Activated CD4-positive, CD25-positive, alpha-beta regulatory T cell treated with anti-CD3 and anti-CD28 coated beads, Interleukin-2, amount 50 U/mL, for 24 hours (primary cell): ENCODE data around the gene DDN.
A peak's percentile ranks its signal among the peaks of the same experiment; 100 is the strongest.

Source experiments
- ATAC-seq, 2 donors: fragments of 150-1000 bp; cut with Tn5 transposase; one replicate each; pipeline ENCODE4 v1.10.0; 2021; ENCODE audit warnings: mild to moderate bottlenecking in 1 of 2, moderate library complexity in 1 of 2

Gene DDN

DNA sequence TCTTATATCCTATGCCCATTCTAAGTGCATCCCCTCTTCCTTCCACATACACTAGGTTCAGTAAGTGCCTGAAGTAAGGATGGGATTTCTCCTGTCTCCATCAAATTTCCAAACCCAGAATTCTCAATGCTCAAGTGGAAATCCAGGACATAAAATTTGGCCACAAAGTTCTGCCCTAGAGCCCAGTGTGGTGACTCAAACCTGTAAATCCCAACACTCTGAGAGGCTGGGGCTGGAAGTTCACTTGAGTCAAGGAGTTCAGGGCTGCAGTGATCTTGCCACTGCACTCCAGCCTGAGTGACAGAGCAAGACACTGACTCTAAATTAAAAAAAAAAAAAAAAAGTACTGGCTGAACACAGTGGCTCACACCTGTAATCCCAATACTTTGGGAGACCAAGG is 37.4 kb downstream of the DDN start:
- ATAC-seq: no peak

DNA sequence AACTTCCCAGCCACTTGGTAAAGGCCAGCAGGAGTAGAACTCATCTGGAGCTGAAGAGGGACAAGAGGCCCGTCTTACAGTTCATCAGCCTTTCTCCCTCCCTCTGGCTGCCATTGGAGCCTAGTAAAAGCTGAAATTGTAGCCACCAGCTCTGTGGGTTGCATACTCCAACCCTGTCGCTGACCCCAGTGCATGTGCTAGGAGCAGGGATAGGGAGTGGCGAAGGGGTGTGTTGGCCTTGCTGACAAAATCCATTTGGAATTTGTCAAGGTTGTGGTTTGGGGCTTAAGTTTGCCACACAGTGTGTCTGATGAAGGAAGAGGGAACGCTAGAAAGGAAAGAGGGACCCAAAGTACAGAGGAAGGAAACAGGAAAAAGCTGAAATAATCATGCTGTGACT is 37.8 kb downstream of the DDN start:
- ATAC-seq: no peak

DNA sequence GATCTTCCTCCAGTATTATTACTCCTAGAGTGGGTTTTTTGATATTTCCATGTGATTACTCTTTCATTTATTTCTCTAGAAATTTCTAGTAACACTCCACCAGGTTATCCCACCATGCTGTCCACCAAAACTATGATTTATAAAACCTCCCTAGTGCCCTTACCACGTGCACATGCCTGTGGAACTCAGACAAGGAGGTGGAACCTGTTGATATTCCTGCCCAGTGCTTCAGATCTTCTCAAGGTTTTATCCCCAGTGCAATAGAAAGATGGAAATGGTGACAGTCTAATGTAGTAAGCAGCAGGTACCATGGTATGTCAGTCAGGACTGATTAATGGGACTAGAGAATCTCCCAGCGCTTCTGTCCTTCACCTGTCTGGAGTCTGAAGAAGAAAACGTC is 38.3 kb downstream of the DDN start:
- ATAC-seq: no peak

DNA sequence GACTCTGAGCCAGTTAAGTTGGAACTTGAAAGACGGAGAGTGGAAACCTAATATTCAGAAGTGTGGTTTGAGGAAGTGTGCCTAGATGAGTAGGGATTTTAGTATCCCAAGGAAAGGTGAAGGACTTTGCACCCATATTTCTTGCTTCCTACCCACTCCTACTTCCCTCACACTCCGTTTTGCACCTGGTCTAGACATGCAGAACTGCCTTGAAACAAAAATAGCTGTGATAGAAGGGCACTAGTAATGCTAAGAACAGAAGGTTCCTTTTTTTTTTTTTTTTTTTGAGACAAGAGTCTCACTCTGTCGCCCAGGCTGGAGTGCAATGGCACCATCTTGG is 41.2 kb downstream of the DDN start:
- ATAC-seq: no peak

DNA sequence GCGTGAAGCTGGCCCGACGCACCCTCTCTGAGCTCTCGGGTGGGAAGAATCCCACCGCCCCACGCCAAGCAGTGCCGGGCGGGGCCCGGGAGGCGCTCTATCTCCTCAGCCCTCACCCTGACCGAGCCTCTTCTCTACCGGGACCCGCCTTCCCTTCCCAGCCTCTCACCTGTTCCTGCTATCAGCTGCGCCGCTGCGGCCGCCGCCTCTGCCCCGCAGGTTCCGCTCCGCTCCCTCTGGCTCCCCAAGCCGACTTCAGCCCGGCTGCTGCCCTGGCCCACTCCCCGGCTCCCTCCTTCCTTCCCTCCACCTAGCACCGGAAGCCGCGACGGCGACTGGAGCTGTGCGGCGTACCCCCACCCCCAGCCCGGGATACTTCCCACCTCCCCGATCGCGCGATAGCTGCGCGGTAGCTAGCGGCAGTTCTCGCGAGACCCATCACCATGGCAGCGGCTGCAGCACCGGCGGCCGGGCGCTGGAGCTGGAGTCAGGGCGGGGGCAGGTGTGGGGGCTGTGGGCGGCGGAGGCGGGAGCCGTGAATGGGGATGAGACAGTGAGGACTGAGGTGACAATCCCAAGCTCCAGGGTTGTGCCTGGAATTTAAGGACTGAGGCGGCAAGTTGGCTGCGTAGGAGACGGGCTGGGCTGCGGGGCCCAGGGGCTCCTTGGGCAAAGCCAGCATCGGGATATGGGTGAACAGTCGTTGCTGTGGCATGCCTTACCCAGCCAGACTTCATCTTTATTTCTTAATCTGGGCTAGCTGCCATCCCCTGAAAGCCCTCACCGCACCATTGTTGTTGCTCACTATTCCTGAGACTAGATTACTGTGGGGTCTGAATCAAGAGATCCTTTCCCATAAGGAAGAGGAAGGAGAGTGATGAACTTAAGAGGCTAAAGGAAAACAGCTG is 41.8 kb downstream of the DDN start, which contains the start of gene ARF3:
Gene ARF3, minus strand, starts transcription at position 347 of the 908 bp plus-strand sequence. CDS start 16,392 bp downstream, outside the sequence.
- peak; percentile 98 for ATAC-seq

DNA sequence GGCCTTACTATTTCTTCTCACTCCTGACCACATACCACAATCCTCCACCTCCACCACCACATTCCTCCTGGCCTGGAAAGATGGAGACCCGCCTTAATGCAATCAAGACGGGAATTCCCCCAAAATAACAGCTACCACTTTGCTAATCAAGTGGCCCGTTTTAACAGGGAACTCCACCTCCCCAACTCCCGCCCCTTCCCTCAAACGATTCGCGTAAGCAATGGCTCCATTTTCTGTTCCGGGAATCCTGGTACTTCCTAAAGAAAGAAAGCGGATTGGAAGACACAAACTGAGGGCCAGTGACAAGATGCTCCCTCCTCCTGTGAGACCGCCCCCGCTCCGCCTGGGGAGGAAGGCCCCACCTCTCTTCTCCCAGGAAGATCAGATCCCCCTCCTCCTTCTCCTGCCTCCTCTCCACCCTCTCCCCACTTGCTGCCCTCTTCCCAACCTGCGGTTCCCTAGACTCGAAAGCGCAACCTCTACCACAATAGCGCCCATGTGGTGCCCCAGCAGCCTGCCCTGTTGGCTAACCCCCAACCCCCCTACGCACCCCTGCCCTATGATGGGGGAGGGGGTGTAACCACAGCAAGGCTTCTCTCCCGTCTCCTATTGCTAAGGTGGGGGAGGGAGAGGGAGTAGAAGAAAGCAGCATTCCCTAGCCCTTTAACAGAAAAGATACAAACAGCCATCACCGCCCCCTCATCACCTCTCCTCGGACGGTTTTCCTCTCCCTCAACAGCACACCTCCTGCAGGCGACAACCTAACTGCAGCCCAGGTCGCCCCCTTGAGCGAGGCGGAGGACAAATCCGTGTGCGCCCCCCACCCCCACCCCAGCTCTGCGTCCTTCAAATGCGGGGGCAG is 42.7 kb downstream of the DDN start:
- ATAC-seq: peak; percentile 2

DNA sequence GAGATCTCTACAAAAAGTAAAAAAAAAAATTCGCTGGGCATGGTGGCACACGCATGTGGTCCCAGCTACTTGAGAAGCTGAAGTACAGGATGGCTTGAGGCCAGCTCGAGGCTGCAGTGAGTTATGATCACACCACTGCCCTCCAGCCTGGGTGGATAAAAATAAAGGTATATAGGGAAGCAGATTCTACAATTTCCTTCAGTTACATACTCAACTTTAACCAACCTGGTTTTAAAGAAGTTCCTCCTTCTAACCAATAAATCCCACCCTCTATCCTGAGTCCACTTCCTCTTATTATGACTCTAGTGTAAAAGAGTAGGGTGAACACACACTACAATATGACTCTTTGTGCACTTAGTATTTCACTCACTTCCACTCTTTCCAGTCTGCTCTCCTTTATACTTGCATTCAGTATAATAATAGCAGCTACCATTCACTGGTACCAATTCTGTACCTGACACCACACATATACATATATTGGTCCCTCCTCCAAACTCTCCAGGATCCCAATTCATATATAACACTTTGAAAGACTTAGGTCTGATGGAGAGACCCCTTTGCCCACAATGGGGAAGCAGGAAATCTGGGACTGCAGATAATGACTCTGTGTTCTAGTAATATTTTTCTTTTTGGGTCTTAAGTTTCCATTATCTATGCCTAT is 44.2 kb downstream of the DDN start:
- no peak for ATAC-seq

DNA sequence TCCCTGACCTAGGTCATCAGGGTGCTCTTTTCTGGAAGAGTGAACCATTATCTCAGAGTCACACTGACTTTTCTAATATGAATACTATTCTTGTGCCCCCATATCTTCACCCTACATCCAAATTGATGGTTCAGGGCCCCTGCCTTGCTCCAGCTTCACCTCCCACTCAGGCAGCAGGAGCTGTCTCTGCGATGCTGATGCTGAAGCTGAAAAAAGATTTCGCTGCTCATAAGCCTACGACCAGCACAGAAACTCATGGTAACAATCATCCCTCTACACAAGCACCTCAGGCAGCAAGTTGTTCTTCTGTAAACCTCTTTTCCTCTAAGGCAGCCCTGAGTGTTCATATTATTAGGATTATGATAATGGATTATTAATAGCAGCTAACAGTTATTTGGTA is 45.1 kb downstream of the DDN start:
- ATAC-seq: no peak

DNA sequence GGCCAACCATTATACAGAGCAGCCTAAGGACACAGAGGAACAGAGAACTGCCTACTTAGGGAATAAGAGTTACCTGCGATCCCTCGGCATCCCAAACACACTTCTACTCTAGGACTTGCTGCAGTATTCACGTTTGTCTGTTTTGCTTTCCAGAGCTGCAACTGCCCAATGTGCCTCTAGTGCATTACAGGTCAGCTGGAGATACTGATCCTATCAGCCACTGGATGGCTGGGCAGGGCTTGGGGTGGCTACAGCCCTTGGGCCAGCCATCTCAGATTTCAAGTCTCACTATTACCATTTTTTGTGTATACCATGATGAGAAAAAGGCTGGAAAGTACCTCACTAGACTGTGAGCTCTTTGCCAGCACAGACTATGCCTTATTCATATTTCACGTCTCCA is 46.5 kb downstream of the DDN start:
- ATAC-seq: no peak

DNA sequence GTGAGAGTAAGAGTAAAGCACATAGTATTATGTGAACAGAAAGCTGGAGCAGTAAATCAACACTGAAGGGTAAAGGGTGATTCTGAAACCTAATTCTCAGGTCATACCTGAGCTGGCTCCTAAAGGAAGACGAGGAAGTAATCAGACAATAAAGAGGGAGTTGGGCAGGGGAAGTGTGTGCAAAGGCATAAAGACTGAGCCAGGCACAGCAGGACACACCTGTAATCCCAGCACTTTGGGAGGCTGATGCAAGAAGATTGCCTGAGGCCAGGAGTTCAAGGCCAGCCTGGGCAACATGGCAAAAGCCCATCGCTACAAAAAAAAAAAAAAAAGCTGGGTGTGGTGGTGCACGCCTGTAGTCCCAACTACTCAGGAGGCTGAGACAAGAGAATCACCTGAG is 51.4 kb downstream of the DDN start:
- ATAC-seq: no peak

DNA sequence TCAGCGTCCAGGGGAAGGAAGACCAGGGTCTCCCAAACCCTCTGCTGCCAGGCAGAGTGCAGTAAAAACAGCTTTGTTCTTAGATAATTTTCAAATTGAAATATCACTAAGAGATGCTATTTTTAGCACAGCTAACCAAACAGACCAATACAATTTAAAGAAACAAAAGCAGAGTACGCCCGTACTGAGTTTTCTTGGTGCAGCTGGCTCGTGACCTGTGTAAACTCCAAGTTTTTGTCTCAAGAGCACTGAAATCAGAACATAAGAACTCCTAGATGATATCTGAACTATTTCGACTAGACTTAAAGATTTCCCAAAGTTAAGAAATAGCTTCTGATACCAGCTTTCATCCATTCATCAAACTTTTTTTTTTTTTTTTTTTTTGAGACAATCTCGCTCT is 52.2 kb downstream of the DDN start:
- ATAC-seq: no peak

DNA sequence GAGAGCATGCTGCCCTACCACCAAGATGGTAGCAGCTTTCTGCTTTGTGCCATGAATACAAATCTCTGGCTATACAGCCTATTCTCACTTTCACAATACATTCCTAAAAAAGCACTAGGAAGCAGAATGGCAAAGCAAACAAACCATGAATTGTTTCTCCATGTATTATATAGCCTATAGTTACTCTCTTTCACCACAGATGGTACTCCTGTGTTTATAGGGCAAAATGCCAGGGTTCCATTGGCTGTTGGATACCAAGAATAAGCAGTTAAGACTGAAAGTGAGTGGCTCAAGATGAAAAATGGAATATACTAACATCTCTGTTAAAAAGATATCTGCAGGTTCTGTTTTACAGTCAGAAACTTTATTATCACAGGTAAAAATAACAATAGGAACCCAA is 53.0 kb downstream of the DDN start:
- ATAC-seq: no peak
